HepG2 (cell line): ENCODE data around the gene LRRC8E. TPM values are rescaled to one million over a fixed set of nuclear protein-coding genes. Genes with fewer than 3 reads are reported as not detected.

Source experiments
- BRCA1 ChIP-seq: sonication (generic); formaldehyde crosslinking; IDR thresholded peaks from 2 replicates; pipeline ENCODE4 v1.4.0; 2020; ENCODE audit warnings: missing genetic modification reagents
- BRD4 ChIP-seq: sonication (generic); formaldehyde crosslinking; IDR thresholded peaks from 2 replicates; pipeline ENCODE4 v1.4.0; 2020; ENCODE audit warnings: missing genetic modification reagents
- CBX2 ChIP-seq, 2 experiments: fragments of 200-600 bp in 1 of 2; sonication (generic); formaldehyde crosslinking in 1 of 2; IDR thresholded peaks; 2 replicates each; pipeline versions ENCODE4 v1.7.0 to v1.8.1; 2018 to 2022; ENCODE audit warnings: low read depth in 2 of 2, low read length in 1 of 2, mild to moderate bottlenecking in 1 of 2, missing genetic modification reagents in 1 of 2
- CHD2 ChIP-seq: IDR thresholded peaks from 2 replicates; pipeline ENCODE4 v1.6.1; 2011; ENCODE audit warnings: low read depth, low read length, improper control_type of control experiment
- EEA1 ChIP-seq: sonication (generic); formaldehyde crosslinking; IDR thresholded peaks from 2 replicates; pipeline ENCODE4 v1.5.1; 2020; ENCODE audit warnings: mild to moderate bottlenecking, missing genetic modification reagents, borderline replicate concordance
- GLI4 ChIP-seq: sonication (generic); formaldehyde crosslinking; IDR thresholded peaks from 2 replicates; pipeline ENCODE4 v1.5.1; 2020; ENCODE audit warnings: missing genetic modification reagents, mild to moderate bottlenecking, moderate library complexity, borderline replicate concordance
- HNF4G ChIP-seq, 2 experiments: sonication (generic) in 1 of 2; formaldehyde crosslinking in 1 of 2; IDR thresholded peaks; 2 replicates each; pipeline versions ENCODE4 v1.4.0 to v1.6.1; 2011 to 2020; ENCODE audit warnings: borderline replicate concordance in 2 of 2, low read depth in 2 of 2, mild to moderate bottlenecking in 2 of 2, low read length in 1 of 2, missing genetic modification reagents in 1 of 2, moderate library complexity in 1 of 2
- KLF6 ChIP-seq: IDR thresholded peaks from 2 replicates; pipeline ENCODE4 v1.8.0; 2016; ENCODE audit warnings: missing biosample characterization, missing genetic modification reagents
- NFYB ChIP-seq: sonication (generic); formaldehyde crosslinking; IDR thresholded peaks from 2 replicates; pipeline ENCODE4 v1.4.0; 2020; ENCODE audit warnings: missing genetic modification reagents
- NR2C2 ChIP-seq: sonication (generic); formaldehyde crosslinking; IDR thresholded peaks from 2 replicates; pipeline ENCODE4 v1.4.0; 2020; ENCODE audit warnings: missing genetic modification reagents, mild to moderate bottlenecking, moderate library complexity, borderline replicate concordance
- POLR2G ChIP-seq: fragments of 200-400 bp; formaldehyde crosslinking; IDR thresholded peaks from 2 replicates; pipeline ENCODE4 v1.6.1; 2018; ENCODE audit warnings: mild to moderate bottlenecking, low read depth, low read length, moderate library complexity
- ZBTB38 ChIP-seq: sonication (generic); formaldehyde crosslinking; IDR thresholded peaks from 2 replicates; pipeline ENCODE4 v1.5.1; 2020; ENCODE audit warnings: mild to moderate bottlenecking, missing genetic modification reagents
- ZKSCAN8 ChIP-seq: IDR thresholded peaks from 2 replicates; pipeline ENCODE4 v1.6.1; 2016; ENCODE audit warnings: borderline replicate concordance, missing genetic modification reagents, missing compliant biosample characterization
- ZSCAN20 ChIP-seq: sonication (generic); formaldehyde crosslinking; IDR thresholded peaks from 2 replicates; pipeline ENCODE4 v1.4.0; 2020; ENCODE audit warnings: missing genetic modification reagents, mild to moderate bottlenecking, borderline replicate concordance
- polyA plus RNA-seq, 8 experiments: library from polyadenylated mRNA; depleted of rRNA in 3 of 8; stranded (reverse) in 7 of 8; unstranded in 1 of 8; fragments of >200 nt; fragmentation: Illumina TruSeq in 4 of 8; extraction: Trizol in 4 of 8; gene quantifications; 2 replicates each; pipeline versions ENCODE4 v1.2.1 to v1.2.3, GENCODE V29; 2011 to 2016; ENCODE audit warnings: low read depth in 4 of 8, missing spikeins in 1 of 8, mixed read lengths in 1 of 8; ENCODE audit not compliant: insufficient read depth in 1 of 8
- total RNA-seq, 5 experiments: library from RNA; depleted of rRNA; stranded (reverse); fragments of >200 nt; fragmentation: Illumina TruSeq; extraction: Trizol; gene quantifications; 2 replicates each; pipeline ENCODE4 v1.2.3, GENCODE V29; 2016; ENCODE audit warnings: low read depth in 1 of 5
- TF ChIP-seq, protein P1 (sequence below): sonication (generic); formaldehyde crosslinking; IDR thresholded peaks from 2 replicates; pipeline ENCODE4; 2020; ENCODE audit warnings: missing genetic modification reagents, mild to moderate bottlenecking, borderline replicate concordance
- TF ChIP-seq, protein P2 (sequence below): sonication (generic); formaldehyde crosslinking; IDR thresholded peaks from 2 replicates; pipeline ENCODE4 v1.4.0; 2020; ENCODE audit warnings: mild to moderate bottlenecking, low read depth, missing genetic modification reagents
- TF ChIP-seq, protein P3 (sequence below): sonication (generic); formaldehyde crosslinking; IDR thresholded peaks from 2 replicates; pipeline ENCODE4 v1.5.0; 2020; ENCODE audit warnings: missing genetic modification reagents
- TF ChIP-seq, protein P4 (sequence below), 2 experiments: sonication (generic) in 1 of 2; formaldehyde crosslinking in 1 of 2; IDR thresholded peaks; 2 replicates each; pipeline versions ENCODE4 v1.4.0 to v1.6.1; 2018 to 2020; ENCODE audit warnings: missing genetic modification reagents in 2 of 2, borderline replicate concordance in 1 of 2, low read depth in 1 of 2, mild to moderate bottlenecking in 1 of 2, missing biosample characterization in 1 of 2

LRRC8E gene
- total and polyA plus RNA-seq, 2 of the 13 experiments (the other 11 are each of a cell fraction or from before 2014, with no cell fraction given): 8.0 to 10.3 TPM

DNA sequence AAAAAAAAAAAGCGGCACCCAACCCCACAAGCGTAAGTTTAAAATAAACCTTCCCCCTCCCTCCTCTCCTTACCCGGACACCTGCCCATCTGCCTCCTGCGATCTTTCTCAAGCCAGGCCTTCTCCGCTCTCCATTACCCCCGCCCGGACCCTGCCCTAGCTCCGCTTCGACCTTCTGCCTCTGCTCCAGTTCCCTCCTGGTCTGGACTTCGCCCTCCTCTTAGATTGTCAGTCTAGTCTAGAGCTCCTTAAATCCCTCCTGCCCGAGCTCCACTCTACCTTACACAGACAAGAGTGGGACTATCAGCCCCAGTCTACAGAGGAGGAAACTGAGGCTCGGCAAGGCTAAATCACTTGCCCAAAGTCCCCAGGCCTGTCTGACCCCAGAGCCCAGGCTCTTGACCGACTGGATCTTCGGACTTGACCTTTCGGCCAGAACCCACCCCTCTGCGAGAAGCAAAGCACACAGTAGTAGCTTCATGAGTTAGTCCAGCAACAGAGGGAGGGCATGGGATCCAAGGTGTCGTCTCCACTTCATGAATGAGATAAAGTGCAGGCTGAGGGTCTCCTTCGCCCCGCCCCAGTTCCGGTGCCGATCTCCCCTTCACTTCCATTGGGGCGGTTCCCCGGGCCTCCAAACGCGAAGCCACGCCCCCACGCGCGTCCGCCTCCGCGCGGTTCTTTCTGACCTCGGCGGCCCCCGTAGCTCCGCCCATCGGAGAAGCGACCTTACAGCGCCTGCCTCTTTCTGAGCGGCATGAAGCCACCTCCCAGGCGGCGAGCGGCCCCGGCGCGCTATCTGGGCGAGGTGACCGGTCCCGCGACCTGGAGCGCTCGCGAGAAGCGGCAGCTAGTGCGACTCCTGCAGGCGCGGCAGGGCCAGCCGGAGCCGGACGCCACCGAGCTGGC lies 31.6 kb downstream of the LRRC8E start, which contains the start of gene SNAPC2 (continued):
- TF ChIP-seq, protein P1, sequence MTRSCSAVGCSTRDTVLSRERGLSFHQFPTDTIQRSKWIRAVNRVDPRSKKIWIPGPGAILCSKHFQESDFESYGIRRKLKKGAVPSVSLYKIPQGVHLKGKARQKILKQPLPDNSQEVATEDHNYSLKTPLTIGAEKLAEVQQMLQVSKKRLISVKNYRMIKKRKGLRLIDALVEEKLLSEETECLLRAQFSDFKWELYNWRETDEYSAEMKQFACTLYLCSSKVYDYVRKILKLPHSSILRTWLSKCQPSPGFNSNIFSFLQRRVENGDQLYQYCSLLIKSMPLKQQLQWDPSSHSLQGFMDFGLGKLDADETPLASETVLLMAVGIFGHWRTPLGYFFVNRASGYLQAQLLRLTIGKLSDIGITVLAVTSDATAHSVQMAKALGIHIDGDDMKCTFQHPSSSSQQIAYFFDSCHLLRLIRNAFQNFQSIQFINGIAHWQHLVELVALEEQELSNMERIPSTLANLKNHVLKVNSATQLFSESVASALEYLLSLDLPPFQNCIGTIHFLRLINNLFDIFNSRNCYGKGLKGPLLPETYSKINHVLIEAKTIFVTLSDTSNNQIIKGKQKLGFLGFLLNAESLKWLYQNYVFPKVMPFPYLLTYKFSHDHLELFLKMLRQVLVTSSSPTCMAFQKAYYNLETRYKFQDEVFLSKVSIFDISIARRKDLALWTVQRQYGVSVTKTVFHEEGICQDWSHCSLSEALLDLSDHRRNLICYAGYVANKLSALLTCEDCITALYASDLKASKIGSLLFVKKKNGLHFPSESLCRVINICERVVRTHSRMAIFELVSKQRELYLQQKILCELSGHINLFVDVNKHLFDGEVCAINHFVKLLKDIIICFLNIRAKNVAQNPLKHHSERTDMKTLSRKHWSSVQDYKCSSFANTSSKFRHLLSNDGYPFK (CRISPR knock-in tag): peak; percentile 92; the same call in 1 of the 2 replicates
- TF ChIP-seq NFYB (CRISPR knock-in tag) (peak; percentile 43), KLF6 (CRISPR knock-in tag) (peak; percentile 60; the same call in 1 of the 2 replicates), ZKSCAN8 (CRISPR knock-in tag) (0 out of 2 replicates have a peak, but pooled peaks have one; percentile 44), POLR2G (peak; percentile 76), GLI4 (CRISPR knock-in tag) (peak; percentile 38; the same call in 1 of the 2 replicates), CHD2 (peak; percentile 90), EEA1 (peak; percentile 64; the same call in 1 of the 2 replicates), BRD4 (CRISPR knock-in tag) (no peak), BRCA1 (CRISPR knock-in tag) (peak; percentile 46; the same call in 1 of the 2 replicates), ZBTB38 (CRISPR knock-in tag) (peak; percentile 28; the same call in 1 of the 2 replicates), CBX2 (IDR thresholded peaks at IDR 0.05; ENCODE audit: low read depth, low read length) (no peak), CBX2 (CRISPR knock-in tag; IDR thresholded peaks at IDR 0.05; ENCODE audit: low read depth) (0 out of 2 replicates have a peak, but pooled peaks have one; percentile 54), ZSCAN20 (CRISPR knock-in tag) (peak; percentile 78; the same call in 1 of the 2 replicates), HNF4G (IDR thresholded peaks at IDR 0.05; ENCODE audit: borderline replicate concordance, low read depth, low read length) (peak; percentile 45; the same call in 1 of the 2 replicates), HNF4G (CRISPR knock-in tag; IDR thresholded peaks at IDR 0.05; ENCODE audit: borderline replicate concordance, low read depth) (no peak), NR2C2 (peak; percentile 88)
- TF ChIP-seq, protein P2, sequence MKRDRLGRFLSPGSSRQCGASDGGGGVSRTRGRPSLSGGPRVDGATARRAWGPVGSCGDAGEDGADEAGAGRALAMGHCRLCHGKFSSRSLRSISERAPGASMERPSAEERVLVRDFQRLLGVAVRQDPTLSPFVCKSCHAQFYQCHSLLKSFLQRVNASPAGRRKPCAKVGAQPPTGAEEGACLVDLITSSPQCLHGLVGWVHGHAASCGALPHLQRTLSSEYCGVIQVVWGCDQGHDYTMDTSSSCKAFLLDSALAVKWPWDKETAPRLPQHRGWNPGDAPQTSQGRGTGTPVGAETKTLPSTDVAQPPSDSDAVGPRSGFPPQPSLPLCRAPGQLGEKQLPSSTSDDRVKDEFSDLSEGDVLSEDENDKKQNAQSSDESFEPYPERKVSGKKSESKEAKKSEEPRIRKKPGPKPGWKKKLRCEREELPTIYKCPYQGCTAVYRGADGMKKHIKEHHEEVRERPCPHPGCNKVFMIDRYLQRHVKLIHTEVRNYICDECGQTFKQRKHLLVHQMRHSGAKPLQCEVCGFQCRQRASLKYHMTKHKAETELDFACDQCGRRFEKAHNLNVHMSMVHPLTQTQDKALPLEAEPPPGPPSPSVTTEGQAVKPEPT (CRISPR knock-in tag): peak; percentile 46; the same call in 1 of the 2 replicates
- TF ChIP-seq, protein P3, sequence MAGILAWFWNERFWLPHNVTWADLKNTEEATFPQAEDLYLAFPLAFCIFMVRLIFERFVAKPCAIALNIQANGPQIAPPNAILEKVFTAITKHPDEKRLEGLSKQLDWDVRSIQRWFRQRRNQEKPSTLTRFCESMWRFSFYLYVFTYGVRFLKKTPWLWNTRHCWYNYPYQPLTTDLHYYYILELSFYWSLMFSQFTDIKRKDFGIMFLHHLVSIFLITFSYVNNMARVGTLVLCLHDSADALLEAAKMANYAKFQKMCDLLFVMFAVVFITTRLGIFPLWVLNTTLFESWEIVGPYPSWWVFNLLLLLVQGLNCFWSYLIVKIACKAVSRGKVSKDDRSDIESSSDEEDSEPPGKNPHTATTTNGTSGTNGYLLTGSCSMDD (CRISPR knock-in tag): peak; percentile 65; the same call in 1 of the 2 replicates
- TF ChIP-seq, protein P4, sequence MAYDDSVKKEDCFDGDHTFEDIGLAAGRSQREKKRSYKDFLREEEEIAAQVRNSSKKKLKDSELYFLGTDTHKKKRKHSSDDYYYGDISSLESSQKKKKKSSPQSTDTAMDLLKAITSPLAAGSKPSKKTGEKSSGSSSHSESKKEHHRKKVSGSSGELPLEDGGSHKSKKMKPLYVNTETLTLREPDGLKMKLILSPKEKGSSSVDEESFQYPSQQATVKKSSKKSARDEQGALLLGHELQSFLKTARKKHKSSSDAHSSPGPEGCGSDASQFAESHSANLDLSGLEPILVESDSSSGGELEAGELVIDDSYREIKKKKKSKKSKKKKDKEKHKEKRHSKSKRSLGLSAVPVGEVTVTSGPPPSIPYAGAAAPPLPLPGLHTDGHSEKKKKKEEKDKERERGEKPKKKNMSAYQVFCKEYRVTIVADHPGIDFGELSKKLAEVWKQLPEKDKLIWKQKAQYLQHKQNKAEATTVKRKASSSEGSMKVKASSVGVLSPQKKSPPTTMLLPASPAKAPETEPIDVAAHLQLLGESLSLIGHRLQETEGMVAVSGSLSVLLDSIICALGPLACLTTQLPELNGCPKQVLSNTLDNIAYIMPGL (CRISPR knock-in tag; IDR thresholded peaks at IDR 0.05; ENCODE audit: borderline replicate concordance in 1 of 2, low read depth in 1 of 2): peak; percentile 72 to 75; a peak in 3 of 4 replicates
